Measurements from ENCODE around the gene LTBP1. TPM values are rescaled to one million over a fixed set of nuclear protein-coding genes. Genes with fewer than 3 reads are reported as not detected.
A peak's percentile ranks its signal among the peaks of the same experiment; 100 is the strongest.

Gene LTBP1
- total RNA-seq, 1 experiment from 2014 or later: 28.5 TPM

DNA sequence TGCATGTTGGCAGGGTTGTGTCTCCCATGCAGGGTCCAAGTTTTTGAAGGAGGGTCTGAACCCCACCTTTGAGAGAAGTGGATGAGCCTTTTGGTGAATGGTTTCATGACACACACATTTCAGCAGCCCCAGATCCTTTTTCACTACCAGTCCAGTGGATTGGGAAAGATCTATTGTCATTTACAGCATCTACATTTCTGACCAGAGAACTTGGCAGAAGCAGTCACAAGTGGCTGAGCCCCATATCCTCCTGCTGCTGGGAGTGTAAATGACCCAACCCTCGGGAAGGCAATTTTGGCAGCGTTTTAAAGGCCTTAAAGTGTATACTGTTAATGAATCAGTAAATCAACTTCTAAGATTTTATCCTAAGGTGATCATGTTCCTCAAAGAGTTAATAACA lies 355.6 kb downstream of the LTBP1 start:
- Mint-ChIP-seq H3K27me3 (ENCODE audit: low read depth) (no peaks in the 10 kb centered on the region), H3K36me3 (ENCODE audit: insufficient read depth in 1 of 3, low read depth in 3 of 3) (0 out of 7 replicates have a peak, but pooled peaks cover 0 to 4% (median 0%) of the 10 kb centered on the region in 3 experiments), H3K9me3 (no peaks in the 10 kb centered on the region), H3K4me1 (peaks cover 4 to 5% of the 10 kb centered on the region in 2 experiments; a peak in 3 of 4 replicates), H3K4me3 (no peak overlapping the region), H3K27ac (peak overlapping the region in 1 of 3 experiments; percentile 55; a peak in 1 of 7 replicates)
- TF ChIP-seq, protein P1, sequence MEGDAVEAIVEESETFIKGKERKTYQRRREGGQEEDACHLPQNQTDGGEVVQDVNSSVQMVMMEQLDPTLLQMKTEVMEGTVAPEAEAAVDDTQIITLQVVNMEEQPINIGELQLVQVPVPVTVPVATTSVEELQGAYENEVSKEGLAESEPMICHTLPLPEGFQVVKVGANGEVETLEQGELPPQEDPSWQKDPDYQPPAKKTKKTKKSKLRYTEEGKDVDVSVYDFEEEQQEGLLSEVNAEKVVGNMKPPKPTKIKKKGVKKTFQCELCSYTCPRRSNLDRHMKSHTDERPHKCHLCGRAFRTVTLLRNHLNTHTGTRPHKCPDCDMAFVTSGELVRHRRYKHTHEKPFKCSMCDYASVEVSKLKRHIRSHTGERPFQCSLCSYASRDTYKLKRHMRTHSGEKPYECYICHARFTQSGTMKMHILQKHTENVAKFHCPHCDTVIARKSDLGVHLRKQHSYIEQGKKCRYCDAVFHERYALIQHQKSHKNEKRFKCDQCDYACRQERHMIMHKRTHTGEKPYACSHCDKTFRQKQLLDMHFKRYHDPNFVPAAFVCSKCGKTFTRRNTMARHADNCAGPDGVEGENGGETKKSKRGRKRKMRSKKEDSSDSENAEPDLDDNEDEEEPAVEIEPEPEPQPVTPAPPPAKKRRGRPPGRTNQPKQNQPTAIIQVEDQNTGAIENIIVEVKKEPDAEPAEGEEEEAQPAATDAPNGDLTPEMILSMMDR (conservative IDR thresholded peaks at IDR 0.05): no peak
- Histone ChIP-seq H3K27ac (ENCODE audit: insufficient read length, low read depth, low read length) (no peak overlapping the region), H3K23me2 (ENCODE audit: insufficient read length, low read depth, low read length, poor library complexity, severe bottlenecking) (no peaks in the 10 kb centered on the region), H3K4ac (ENCODE audit: low read depth, low read length) (no peak overlapping the region), H3K4me1 (ENCODE audit: insufficient read depth, low read length) (no peaks in the 10 kb centered on the region), H3K56ac (ENCODE audit: insufficient read length, low read depth, low read length) (no peak overlapping the region), H3K4me2 (ENCODE audit: insufficient read depth, insufficient read length, low read length) (no peak overlapping the region), H4K20me1 (ENCODE audit: control insufficient read depth, insufficient read depth, insufficient read length) (no peaks in the 10 kb centered on the region), H3K79me2 (ENCODE audit: insufficient read depth, low read length) (no peaks in the 10 kb centered on the region), H4K8ac (replicated peaks; ENCODE audit: insufficient read length, low read depth, low read length) (no peak overlapping the region), H4K91ac (ENCODE audit: insufficient read length, low read depth, low read length) (no peak overlapping the region), H2BK120ac (ENCODE audit: low read depth, low read length, poor library complexity, severe bottlenecking) (no peak overlapping the region), H3K79me1 (ENCODE audit: insufficient read depth, low read depth, low read length, poor library complexity, severe bottlenecking) (no peaks in the 10 kb centered on the region), H3K23ac (ENCODE audit: insufficient read length, low read depth, low read length) (no peak overlapping the region), H3K9ac (ENCODE audit: extremely low read depth, insufficient read length, low read length) (no peak overlapping the region), H2BK5ac (ENCODE audit: insufficient read length, low read length) (no peak overlapping the region), H3K14ac (ENCODE audit: insufficient read depth, low read length) (no peak overlapping the region), H4K5ac (ENCODE audit: insufficient read length, low read depth, low read length) (no peak overlapping the region), H2BK20ac (ENCODE audit: low read depth, low read length, poor library complexity, severe bottlenecking) (no peak overlapping the region), H2AK5ac (ENCODE audit: insufficient read length, low read length) (no peak overlapping the region), H3K18ac (ENCODE audit: insufficient read length, low read depth, low read length) (no peak overlapping the region), H2BK15ac (ENCODE audit: low read depth, low read length) (no peak overlapping the region), H3K9me3 (ENCODE audit: control insufficient read depth, low read depth, low read length) (no peaks in the 10 kb centered on the region), H3T11ph (ENCODE audit: low read length) (no peak overlapping the region), H3K27me3 (ENCODE audit: insufficient read depth, low read length) (no peaks in the 10 kb centered on the region), H2AFZ (ENCODE audit: low read length) (no peak overlapping the region), H2BK12ac (ENCODE audit: insufficient read length, low read depth, low read length) (no peak overlapping the region)
- WGBS (ENCODE audit: extremely low coverage, insufficient read length, low lambda C conversion rate): no CpG with 5 or more reads among the region's 2 CpGs
- DNase-seq: no peak
